CD4-positive, alpha-beta T cell treated with Interleukin-10 for 1 hour (primary cell): ENCODE results near the gene DIDO1.
"Not testable (repeated sequence)": the region's sequence is repeated elsewhere in the genome, so short reads cannot be mapped to it uniquely, and the experiment has no call there.

Experiments
- DNase-seq: peaks from one replicate; pipeline ENCODE4 v3.0.0-alpha.2; 2020

Gene DIDO1

GRCh38 chr20:62962221-62962879 is 36.0 kb upstream of the DIDO1 start:
- no peak for DNase-seq

- no peak for DNase-seq
Measured at GRCh38 chr20:62961799-62962198, 35.5 kb upstream of the DIDO1 start.

- DNase-seq, result no peak
Measured at GRCh38 chr20:62961310-62961783, 35.0 kb upstream of the DIDO1 start.

GRCh38 chr20:62960446-62961309 is 34.4 kb upstream of the DIDO1 start:
- not testable (repeated sequence) for DNase-seq

- DNase-seq, result no peak
Measured at GRCh38 chr20:62959998-62960436, 33.7 kb upstream of the DIDO1 start.

GRCh38 chr20:62959101-62959971 is 33.0 kb upstream of the DIDO1 start:
- DNase-seq, result no peak

- DNase-seq, result no peak
Measured at GRCh38 chr20:62958388-62959100, 32.2 kb upstream of the DIDO1 start.

- DNase-seq, result no peak
Measured at GRCh38 chr20:62957136-62958117, 31.1 kb upstream of the DIDO1 start.

- DNase-seq, result no peak
Measured at GRCh38 chr20:62956387-62957135, 30.3 kb upstream of the DIDO1 start.

- DNase-seq, result no peak
Measured at GRCh38 chr20:62955519-62956386, 29.4 kb upstream of the DIDO1 start.

- peak; percentile 75 for DNase-seq
Measured at GRCh38 chr20:62953839-62954703, 27.8 kb upstream of the DIDO1 start.

- DNase-seq, result no peak
Measured at GRCh38 chr20:62952968-62953838, 26.9 kb upstream of the DIDO1 start.

- DNase-seq, result peak; percentile 51
Measured at GRCh38 chr20:62952373-62952967, 26.2 kb upstream of the DIDO1 start, which contains the start of gene SLC17A9. SLC17A9 (plus strand) TSS chr20:62952709; CDS start chr20:62952831, 122 bp downstream.

GRCh38 chr20:62951896-62952372 is 25.6 kb upstream of the DIDO1 start:
- DNase-seq, result no peak

- DNase-seq, result no peak
Measured at GRCh38 chr20:62951143-62951895, 25.0 kb upstream of the DIDO1 start.

GRCh38 chr20:62950741-62951140 is 24.4 kb upstream of the DIDO1 start:
- no peak for DNase-seq
